Spleen (tissue), 11 donors: ENCODE results near the gene GSTK1. TPM values are rescaled to one million over a fixed set of nuclear protein-coding genes. Genes with fewer than 3 reads are reported as not detected.

Source experiments
- DNase-seq: peaks from one replicate; pipeline ENCODE4 v3.0.0-alpha.2; 2020
- H3K27ac ChIP-seq, 8 donors: fragments of 200-600 bp; sonication (generic) in 7 of 8; 1 replicate in 4 of 8; 2 replicates in 4 of 8; pipeline versions ENCODE4 v1.5.0 to v1.8.0; 2016 to 2021; ENCODE audit warnings: inconsistent platforms in 4 of 8, mild to moderate bottlenecking in 4 of 8, moderate library complexity in 1 of 8
- H3K27me3 ChIP-seq, 7 donors: fragments of 200-600 bp; sonication (generic) in 6 of 7; replicated peaks in 1 of 7; 1 replicate in 4 of 7; 2 replicates in 3 of 7; pipeline versions ENCODE4 v1.5.0 to v1.8.0; 2016 to 2021; ENCODE audit warnings: inconsistent platforms in 3 of 7, mild to moderate bottlenecking in 1 of 7
- H3K36me3 ChIP-seq, 6 donors: fragments of 200-600 bp; sonication (generic) in 5 of 6; 1 replicate in 4 of 6; 2 replicates in 2 of 6; pipeline versions ENCODE4 v1.5.0 to v1.8.0; 2016 to 2021; ENCODE audit warnings: inconsistent platforms in 2 of 6
- H3K4me1 ChIP-seq, 6 donors: fragments of 200-600 bp; sonication (generic) in 5 of 6; 1 replicate in 3 of 6; 2 replicates in 3 of 6; pipeline versions ENCODE4 v1.5.0 to v1.8.0; 2016 to 2021; ENCODE audit warnings: inconsistent platforms in 3 of 6
- H3K4me3 ChIP-seq, 8 donors: fragments of 200-600 bp; sonication (generic) in 7 of 8; 1 replicate in 4 of 8; 2 replicates in 4 of 8; pipeline versions ENCODE4 v1.5.0 to v1.8.0; 2016 to 2021; ENCODE audit warnings: inconsistent platforms in 4 of 8, mild to moderate bottlenecking in 4 of 8, moderate library complexity in 2 of 8
- H3K9me3 ChIP-seq, 8 donors: fragments of 200-600 bp; sonication (generic) in 7 of 8; 1 replicate in 4 of 8; 2 replicates in 4 of 8; pipeline versions ENCODE4 v1.5.0 to v1.8.0; 2016 to 2021; ENCODE audit warnings: inconsistent platforms in 4 of 8
- CTCF ChIP-seq, 11 experiments: fragments of 200-600 bp in 7 of 11; fragments of 450-650 bp in 4 of 11; sonication (generic) in 4 of 11; IDR thresholded peaks in 8 of 11; conservative IDR thresholded peaks in 3 of 11; 1 replicate in 7 of 11; 2 replicates in 4 of 11; pipeline versions ENCODE4 v1.4.0 to v1.8.0; 2016 to 2021; ENCODE audit warnings: antibody characterized with exemption in 11 of 11, inconsistent platforms in 4 of 11, mild to moderate bottlenecking in 1 of 11
- POLR2A ChIP-seq, 3 donors: fragments of 450-650 bp; IDR thresholded peaks; one replicate each; pipeline ENCODE4 v1.5.1; 2017; ENCODE audit warnings: antibody characterized with exemption in 3 of 3, mild to moderate bottlenecking in 1 of 3
- POLR2AphosphoS5 ChIP-seq, 3 donors: sonication (generic); formaldehyde crosslinking; IDR thresholded peaks; one replicate each; pipeline ENCODE4 v1.5.1; 2017; ENCODE audit warnings: antibody characterized with exemption in 3 of 3
- WGBS, 5 donors: extraction: QIAGEN DNeasy Blood & Tissue Kit in 3 of 5; methylation state at CpG; one replicate each; pipeline versions ENCODE4 v1.1.5 to v1.1.7; 2013 to 2018; 5-methylcytosine and 5-hydroxymethylcytosine counted together
- intact Hi-C: fragments of 100-400 bp; cut with DNase I; formaldehyde crosslinking; loops from one replicate; pipeline ENCODE4 v1.15.0; 2023; ENCODE audit warnings: low total_unique reads
- polyA plus RNA-seq, 3 donors: library from polyadenylated mRNA; stranded (reverse); fragments of 200-250 nt; gene quantifications; one replicate each; pipeline ENCODE4 v1.2.1, GENCODE V29; 2013
- total RNA-seq, 7 donors: library from RNA; depleted of rRNA in 3 of 7; stranded (reverse); fragments of >200 nt in 3 of 7; fragmentation: NEBNext Ultra II Directional in 4 of 7; extraction: Animal tissue kit (Norgen Biotek cat#: 25700) in 4 of 7; gene quantifications; one replicate each; pipeline versions ENCODE4 v1.1.0 to v1.2.1, GENCODE V29; 2016 to 2021
- donor health status: healthy with polysubstance abuse.
- donor health status: DM: no; HTN: no; CAD: no; lungs with moderate emphysema.
- donor health status: DM: no; HTN: no; CAD: no.
- donor health status: Bipolar disorder and iron deficiency.
- donor health status: healthy.
- donor health status: DM: no; HTN: no; CAD: no.
- donor health status: DM: yes; HTN: yes; CAD: no.

The GSTK1 gene
- total and polyA plus RNA-seq, 10 donors: 162 to 247 (median 216) TPM

DNA sequence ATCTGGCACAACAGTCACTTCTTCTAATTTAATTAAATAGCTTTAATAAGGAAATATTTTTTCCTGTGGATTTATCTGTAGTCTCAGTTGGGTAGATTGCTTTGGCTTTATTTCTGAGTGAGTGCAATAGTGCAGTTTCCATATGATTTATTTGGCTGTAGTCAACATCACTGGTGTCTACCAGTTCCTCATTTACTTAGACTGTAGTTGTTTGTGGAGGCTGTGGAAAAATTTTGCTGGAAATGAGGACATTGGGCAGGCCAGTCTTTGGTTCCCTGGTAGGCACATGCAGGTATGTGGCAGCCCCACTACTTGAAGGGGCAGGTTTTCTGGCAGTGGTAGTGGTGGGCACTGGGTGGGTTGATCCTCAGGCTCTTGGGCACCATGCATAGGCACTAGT lies 25.9 kb upstream of the GSTK1 start:
- intact Hi-C loops: no loop called here
- TF ChIP-seq CTCF (IDR thresholded peaks at IDR 0.05 in 8 of 11, conservative IDR thresholded peaks at IDR 0.05 in 3 of 11) (no peak), POLR2AphosphoS5 (IDR thresholded peaks at IDR 0.05) (no peak), POLR2A (IDR thresholded peaks at IDR 0.05) (no peak)
- peaks cover 0 to 6% (median 0%) of the 10 kb centered on the region in 7 donors for H3K27me3 ChIP-seq
- peak overlapping the region in 4 of 8 donors; percentile 66 to 93 (median 88) for H3K27ac ChIP-seq
- H3K4me1 ChIP-seq: peaks cover 0 to 35% (median 10%) of the 10 kb centered on the region in 6 donors
- H3K4me3 ChIP-seq: peak overlapping the region in 1 of 8 donors; percentile 38
- H3K9me3 ChIP-seq: peaks cover 0 to 26% (median 21%) of the 10 kb centered on the region in 8 donors
- DNase-seq: no peak
- H3K36me3 ChIP-seq: no peaks in the 10 kb centered on the region

- Histone ChIP-seq H3K27me3 (peaks cover 0 to 6% (median 0%) of the 10 kb centered on the region in 7 donors), H3K27ac (peak overlapping the region in 7 of 8 donors; percentile 22 to 93 (median 82)), H3K4me1 (peaks cover 0 to 35% (median 10%) of the 10 kb centered on the region in 6 donors), H3K9me3 (peaks cover 0 to 26% (median 21%) of the 10 kb centered on the region in 8 donors), H3K36me3 (no peaks in the 10 kb centered on the region), H3K4me3 (peak overlapping the region in 1 of 8 donors; percentile 38)
- TF ChIP-seq POLR2AphosphoS5 (IDR thresholded peaks at IDR 0.05): no peak
- TF ChIP-seq CTCF (IDR thresholded peaks at IDR 0.05 in 8 of 11, conservative IDR thresholded peaks at IDR 0.05 in 3 of 11): no peak
- no peak for TF ChIP-seq POLR2A (IDR thresholded peaks at IDR 0.05)
- intact Hi-C loops: no loop called here
- DNase-seq: no peak
- WGBS, 5 donors: 91 to 98% (median 95%) methylated on average over 1 of the region's 1 CpG
These were observed 24.8 kb upstream of the GSTK1 start for GRCh38 chr7:143238289-143238980.

GRCh38 chr7:143239813-143240212 lies 23.4 kb upstream of the GSTK1 start:
- Histone ChIP-seq H3K27me3 (peaks cover 0 to 5% (median 0%) of the 10 kb centered on the region in 7 donors), H3K27ac (peak overlapping the region in 7 of 8 donors; percentile 65 to 93 (median 82)), H3K4me1 (peaks cover 0 to 43% (median 14%) of the 10 kb centered on the region in 6 donors), H3K9me3 (peaks cover 0 to 26% (median 21%) of the 10 kb centered on the region in 8 donors), H3K4me3 (no peak overlapping the region), H3K36me3 (no peaks in the 10 kb centered on the region)
- DNase-seq: no peak
- no peak for TF ChIP-seq CTCF (IDR thresholded peaks at IDR 0.05 in 8 of 11, conservative IDR thresholded peaks at IDR 0.05 in 3 of 11)
- TF ChIP-seq POLR2A (IDR thresholded peaks at IDR 0.05): no peak
- TF ChIP-seq POLR2AphosphoS5 (IDR thresholded peaks at IDR 0.05): no peak
- intact Hi-C loops: loop anchor here (2.0 to 5.0 kb wide), 2 partner anchors 62 to 177 kb away; no protein-coding TSS in a partner anchor
